GM18502 (cell line): ENCODE data around the gene DAP.
"Not testable (repeated sequence)": the region's sequence is repeated elsewhere in the genome, so short reads cannot be mapped to it uniquely, and the experiment has no call there.

Source experiments
- ATAC-seq: cut with Tn5 transposase; IDR thresholded peaks from one replicate; pipeline ENCODE4 v1.9.1; 2021; ENCODE audit warnings: mild to moderate bottlenecking; ENCODE audit not compliant: unreplicated experiment, poor library complexity

DAP gene

DNA sequence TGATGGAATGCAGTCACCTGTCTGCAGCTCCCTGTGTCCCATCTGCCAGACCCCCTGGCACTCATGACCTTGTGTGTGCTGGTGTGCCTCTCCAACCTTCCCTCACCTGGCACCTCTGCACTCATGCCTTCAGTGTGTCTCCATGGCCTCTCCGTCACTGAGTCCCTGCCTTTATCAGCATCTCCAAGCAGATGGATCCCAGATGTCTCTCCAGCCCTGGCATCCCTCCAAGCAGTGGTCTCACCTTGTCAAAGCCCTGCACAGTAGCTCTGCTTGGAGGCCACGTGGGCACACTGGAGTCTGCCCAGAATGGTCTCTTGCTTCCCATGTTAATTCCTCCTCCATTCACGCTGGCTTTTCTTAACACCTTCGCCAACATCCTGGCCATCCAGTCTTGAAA is 84.8 kb downstream of the DAP start:
- ATAC-seq = no peak

DNA sequence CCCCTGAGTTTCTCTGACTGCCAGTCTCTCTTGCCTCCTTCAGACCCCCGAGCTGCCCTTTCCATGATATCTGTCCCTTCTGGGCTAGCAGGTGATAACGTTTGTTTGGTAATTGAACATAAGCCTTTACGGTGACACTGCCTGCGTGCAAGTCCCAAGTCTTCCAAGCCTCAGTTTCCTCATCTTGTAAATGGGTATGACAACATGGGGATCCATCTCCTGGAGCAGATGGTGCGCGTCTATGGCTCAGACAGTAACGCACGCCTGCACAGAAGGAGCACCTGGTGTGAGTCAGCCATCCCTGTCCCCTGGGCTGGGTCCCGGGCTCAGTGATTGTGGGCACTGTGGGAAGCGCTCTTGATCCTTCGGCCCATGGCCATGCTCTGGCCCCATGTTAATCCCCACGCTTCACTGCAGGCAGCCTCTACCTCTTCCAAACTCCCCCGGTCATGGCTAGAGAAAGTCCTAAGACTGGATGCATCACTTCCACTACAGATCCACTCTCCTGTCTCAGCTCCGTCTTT is 85.8 kb downstream of the DAP start:
- ATAC-seq = no peak

DNA sequence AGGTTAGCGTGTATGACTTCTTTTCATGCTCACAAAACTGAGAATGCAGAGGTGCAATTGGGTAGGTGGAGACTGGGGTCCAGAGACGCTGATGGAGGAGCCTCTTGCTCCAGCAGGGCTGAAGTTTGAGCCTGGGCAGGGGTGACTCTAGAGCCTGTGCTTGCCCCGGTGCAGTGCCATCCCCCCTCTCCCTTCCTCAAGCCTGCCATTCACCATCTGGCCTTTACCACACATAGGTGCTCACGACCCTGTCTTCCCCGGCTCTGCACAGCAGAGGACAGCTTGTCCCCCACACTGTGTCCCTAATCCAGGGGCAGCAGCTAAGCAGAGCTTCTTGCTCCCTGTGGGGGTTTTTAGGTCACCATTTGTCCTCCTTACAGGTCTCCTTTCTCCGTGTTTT is 86.5 kb downstream of the DAP start:
- ATAC-seq = no peak

DNA sequence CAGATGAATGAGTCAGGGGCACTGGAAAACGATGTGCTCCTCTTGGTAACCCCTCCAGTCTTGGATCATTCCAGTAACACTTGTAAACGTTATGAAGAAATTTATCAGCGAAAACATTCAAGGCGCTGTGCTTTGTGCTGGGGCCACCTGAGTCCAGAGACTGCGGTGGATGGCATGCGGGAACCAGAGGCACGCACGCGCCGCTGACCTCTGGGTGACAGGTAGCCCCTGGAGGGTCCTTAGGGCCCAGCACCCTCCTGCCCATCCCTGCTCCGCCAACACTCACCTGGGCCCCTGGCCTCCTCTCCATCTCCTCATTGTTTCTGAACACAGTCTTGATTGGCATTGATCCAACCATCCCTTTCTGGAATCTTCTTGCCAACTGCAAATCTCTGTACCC is 86.9 kb downstream of the DAP start:
- ATAC-seq = no peak

DNA sequence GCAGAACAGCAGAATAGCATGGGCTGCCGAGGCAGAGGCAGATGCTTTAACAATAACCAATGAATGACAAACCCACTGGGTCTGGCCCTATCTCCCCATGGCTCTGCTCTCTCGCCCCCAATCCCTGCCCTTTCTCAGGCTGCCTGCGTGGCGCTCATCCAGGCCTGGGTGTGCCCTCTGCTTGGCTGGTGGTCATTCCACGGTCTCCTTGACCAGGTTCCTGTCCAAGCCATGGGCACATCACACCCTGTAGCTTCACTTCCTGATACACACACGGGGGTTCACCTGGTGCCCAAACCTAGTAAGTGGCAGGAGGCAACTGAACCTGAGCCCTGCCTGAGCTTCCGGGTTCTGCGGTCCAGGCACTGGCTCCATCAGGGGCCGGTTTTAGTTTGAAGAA is 87.6 kb downstream of the DAP start:
- no peak for ATAC-seq

DNA sequence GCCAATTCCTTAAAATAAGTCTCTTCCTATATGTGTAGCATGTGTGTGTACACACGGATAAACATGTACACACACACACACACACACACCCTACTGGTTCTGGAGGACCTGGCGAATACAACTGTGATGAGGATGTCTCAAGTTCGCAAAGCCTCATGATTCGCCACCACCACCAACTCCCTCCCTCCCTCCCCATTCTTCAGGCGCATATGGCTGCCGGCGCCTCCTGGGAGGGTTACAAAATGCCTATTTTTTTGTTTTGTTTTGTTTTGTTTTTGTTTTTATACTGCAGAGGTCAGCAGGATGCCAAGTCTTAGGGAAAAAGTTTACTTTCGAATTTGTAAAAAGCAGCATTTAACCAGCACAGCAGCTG is 88.0 kb downstream of the DAP start:
- no peak for ATAC-seq

DNA sequence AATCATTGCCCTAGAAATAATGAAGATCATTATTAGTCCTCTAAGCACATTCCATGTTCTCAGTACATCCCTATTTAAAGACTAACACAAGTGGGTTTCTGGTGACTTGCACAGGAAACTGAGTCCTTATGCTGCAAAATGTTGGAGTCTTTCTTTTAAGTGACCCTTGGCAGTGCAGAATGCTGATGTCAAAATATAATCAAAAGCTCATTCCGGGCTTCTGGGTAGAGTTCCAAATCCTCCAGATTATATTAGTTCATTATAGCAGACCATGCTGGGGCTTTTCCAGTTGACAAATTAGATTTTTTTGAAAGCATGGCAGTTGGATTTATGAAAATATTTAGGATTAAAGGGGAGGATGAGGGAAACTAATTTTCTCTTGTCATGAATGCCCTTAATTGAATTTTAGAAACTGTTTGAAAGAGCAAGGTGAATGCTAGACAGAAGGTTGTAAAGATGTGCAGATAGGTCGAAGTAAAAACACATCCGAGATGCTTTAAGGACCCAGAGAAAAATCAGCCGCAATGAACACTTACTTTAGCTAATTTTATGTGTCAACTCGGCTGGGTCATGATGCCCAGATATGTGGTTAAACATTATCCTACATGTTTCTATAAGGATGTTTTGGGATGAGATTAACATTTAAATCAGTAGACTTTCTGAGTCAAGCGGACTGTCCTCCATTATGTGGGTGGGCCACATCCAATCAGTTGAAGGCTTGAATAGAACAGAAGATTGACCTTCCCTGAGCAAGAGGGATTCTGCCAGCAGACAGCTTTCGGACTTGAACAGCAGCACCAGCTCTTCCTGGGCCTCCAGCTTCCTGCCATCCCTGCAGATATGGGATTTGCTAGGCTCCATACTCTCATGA is 88.7 kb downstream of the DAP start:
- ATAC-seq = no peak

DNA sequence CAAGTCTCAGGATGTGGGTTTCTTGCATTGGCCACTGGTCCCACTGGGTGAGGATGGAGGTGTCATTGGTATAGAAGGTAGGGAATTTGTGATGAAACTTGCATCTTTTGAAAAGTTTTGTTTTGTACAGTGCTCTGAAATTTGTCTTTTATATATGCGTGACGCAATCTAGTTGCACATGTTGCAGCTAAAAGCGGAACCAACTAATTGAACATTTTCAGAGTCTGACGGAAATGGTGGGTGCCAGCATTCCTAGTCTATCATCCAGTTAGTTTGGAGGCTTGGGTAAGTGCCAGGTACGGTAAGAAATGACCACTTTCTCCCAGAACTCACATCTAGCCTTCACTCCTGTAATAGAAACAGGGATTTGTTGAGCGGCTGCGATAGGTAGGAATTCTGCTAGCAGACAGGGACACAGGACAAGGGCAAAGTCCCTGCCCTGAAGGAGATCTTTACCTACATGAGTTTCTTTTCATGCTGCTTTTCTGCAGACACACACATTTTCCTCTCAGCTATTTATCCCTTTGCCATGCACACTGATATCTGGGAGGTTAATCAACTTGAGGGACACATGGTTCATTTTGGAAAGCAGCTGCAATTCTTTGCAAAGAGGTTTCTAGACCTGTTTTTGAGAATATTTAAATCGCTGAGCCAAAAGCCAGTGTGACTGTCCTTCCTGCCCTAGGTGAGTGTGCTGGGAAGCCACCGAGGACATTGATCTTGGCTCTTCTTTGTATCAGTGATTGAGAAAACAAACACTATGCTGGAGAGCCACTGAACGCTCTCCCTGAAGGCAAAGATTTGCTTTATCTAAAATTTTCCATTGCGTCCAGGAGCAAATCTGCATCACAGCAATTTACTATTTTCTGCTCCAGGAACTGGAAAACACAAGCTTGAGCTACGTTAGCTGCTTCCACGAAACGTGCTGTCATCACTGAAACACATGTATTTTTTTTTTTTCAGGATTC is 89.7 kb downstream of the DAP start:
- no peak for ATAC-seq

DNA sequence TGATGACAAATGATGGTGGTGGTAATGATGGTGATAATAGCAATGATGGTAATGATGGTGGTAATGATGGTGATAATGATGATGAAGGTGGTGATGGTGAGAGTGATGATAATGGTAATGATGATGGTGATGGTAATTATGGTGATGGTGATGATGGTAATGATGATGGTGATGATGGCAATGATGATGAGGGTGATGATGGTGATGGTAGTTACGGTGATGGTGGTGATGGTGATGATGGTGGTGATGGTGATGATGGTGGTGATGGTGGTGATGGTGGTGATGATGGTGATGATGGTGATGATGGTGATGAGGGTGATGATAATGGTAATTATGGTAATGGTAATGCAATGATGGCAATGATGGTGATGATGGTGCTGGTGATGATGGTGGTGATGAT is 91.1 kb downstream of the DAP start:
- ATAC-seq = no peak

DNA sequence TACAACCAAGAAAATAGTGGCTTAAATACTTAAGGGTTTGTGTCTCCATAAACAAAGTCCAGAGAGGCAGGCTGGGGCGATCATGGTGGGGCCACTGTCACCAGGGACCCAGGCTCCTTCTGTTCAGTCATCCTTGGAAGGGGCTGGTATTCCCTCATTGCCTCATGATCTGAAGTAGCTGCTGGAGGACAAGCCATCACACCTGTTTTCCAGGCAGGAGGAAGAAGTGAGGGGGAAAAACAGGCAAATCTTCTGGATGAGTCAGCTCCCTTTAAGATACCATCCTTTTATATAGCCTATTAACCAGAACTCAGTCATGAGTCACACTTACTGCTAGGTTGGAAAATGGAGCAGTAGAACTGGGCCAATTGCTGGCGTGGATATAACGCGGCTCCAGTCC is 92.3 kb downstream of the DAP start:
- ATAC-seq = no peak

DNA sequence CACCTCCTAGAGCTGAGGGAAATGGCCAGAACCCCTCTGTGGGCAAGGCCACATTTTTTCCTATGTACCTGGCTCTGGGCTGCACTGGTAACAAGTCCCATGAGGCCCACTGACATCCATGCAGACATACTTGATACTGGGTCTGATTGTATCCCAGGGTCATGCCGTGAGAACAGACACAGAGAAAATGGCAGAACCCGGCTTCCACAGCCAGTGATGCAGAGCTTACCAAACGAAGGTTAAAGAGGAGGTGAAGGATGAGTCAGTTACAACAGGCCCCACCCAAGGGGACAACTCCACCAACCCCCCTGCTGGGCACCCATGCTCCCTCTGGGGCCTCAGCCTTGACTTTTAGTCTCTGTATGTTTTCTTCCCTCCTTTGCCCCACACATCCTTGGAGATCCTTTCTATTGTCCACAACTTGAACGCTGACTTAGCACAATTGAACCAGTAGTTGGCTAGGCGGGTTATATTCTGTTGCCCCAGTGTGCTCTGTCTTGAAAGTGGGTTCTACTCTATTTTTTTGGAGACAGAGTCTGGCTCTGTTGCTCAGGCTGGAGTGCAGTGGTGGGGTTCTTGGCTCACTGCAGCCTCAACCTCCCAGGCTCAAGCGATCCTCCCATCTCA is 93.5 kb downstream of the DAP start:
- ATAC-seq = no peak

DNA sequence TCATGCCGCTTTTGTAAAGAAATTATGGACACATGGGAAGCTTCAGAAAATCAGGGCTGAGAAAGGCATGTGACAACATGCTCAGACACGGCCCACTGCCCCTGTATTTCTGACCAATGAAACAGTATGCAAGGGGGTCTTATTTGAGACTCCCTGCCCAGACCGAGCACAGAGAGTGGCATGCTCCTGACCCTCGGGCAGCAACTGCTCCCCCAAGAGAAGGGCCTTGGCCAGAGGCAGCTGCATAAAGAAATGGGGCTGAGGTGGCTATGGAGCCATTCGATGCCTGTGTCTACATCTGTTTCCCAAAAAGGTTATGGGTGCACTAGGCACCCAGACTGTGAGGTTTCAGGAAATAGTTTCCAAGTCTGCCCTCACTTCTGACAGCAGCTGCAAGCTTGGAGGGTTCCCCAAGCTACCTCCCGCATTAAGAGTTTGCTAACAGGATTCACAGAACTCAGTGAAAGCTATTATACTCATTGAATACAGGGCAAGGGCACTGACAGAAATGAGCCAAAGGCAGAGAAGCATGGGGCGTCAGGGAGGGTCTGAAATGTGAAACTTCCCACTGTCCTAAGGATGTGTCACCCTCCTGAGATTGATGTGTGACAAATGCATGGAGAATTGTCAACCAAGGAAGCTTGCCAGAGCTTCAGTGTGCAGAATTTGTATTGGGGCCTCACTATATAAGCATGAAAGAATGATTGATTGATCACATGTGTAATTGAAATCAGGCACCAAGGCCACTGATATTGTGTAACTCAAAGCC is 94.3 kb downstream of the DAP start:
- no peak for ATAC-seq

DNA sequence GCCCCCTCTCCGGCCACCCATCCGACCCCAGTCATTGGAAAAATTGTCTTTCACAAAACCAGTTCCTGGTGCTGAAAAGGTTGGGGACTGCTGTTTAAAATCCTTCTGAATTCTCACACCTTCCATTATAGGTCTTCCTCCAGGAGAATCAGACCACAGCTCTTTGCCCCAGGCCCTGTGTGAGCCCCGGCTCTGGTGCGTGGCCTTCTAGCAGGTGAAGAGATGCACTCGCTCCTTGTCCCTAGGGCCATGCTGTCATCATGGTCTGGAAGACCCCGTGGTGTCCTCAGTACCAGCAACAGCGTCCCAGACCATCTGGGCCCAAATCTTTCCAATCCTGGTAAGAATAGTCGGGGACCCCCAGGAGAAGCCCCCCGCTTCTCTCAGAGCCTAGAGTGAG is 95.2 kb downstream of the DAP start:
- no peak for ATAC-seq

DNA sequence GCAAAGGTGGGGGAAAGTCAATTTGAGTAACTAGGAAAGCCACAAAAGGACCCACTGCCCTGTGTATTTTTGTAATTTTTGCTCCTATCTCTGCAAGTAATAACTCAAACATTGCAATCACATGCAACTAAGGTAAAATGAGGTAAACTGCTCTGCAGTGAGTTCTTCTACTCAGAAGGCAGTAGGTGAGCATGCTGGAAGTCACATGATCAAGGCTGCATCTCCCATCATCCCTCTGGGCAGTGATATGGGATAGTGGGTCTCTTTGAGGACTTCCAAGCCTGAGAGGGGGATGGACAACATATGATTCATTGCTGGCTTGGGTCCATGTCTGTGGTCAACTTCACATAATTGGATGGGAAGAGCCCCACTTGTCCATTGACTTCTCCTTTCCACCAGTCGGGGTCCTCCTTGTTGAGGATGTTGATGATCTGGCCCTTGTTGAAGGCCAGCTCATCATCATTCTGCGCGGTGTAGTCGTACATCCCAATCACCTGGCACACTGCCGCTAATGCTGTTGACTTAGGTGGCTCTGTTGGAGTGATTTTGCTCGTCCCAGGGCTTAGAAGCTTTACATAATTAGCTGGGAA is 96.8 kb downstream of the DAP start:
- not testable (repeated sequence) for ATAC-seq

DNA sequence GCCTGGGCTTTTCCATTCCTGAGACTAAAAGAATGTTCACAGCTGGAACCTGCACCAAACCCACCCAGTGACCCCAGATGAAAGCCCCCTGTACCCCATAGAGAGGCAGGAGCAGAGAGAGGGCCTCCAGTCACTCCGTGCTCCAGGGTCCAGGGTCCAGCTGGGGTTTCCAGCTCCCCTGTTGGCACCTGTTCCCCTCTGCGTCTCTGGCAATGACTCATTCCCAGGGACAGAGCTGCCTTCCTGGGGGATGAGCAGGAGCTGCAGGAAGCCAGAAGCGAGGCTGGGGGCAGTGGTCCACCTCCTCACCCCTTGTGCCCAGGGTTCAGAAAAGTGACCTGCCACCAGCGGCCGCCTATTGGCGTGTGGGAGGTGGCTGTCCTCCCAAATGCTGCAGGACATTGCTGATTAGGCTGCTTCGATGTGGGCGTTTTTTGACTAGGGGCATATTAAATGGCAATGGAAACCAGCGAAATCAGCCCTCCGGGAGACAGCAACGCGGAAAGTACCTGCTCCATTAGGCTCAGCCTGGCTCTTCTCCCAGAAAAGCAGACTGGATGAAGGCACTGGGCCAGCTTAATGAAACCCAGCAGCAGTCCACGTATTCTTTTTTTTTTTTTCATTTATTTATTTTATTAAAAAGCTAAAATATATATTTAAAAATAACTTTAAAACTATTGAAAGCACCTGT is 97.4 kb downstream of the DAP start:
- no peak for ATAC-seq

DNA sequence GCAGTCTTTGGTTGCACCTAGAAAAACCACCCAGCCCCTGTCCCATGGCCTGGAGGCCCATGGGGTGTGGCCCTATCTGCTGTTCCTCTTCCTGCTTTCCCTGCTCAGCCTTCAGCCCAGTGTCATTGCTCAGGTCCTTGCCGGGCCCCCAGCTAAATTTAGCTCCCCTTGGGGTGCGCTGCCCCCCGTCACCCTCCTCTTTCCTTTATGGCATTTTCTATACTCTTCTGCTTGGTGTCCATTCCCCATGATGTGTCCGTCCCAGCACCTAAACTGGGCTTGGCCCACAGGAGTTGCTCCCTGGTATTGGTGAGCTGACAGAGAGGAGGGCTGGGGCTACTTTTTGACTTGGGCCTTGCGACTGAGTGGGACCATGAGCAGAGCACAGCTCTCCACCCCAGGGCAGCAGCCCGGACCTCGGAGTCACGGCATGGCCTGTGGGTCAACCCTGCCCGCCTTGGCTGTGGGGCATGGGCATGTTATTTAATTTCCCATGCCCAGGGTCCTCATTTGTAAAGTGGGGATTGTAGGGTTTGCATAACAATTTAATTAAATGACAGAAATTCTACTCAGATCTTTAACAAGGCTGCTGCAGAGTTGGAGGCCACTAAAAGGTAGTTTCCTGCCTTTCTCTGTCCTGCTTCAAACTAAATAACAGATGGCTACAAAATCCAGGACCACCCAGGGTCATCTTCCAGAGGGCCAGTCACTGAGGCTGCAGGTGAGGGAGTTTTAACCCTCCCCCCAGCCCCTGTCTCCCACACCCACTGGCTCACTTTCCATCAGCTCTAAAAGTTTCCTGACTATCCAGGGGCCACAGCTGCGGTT is 98.2 kb downstream of the DAP start:
- no peak for ATAC-seq

DNA sequence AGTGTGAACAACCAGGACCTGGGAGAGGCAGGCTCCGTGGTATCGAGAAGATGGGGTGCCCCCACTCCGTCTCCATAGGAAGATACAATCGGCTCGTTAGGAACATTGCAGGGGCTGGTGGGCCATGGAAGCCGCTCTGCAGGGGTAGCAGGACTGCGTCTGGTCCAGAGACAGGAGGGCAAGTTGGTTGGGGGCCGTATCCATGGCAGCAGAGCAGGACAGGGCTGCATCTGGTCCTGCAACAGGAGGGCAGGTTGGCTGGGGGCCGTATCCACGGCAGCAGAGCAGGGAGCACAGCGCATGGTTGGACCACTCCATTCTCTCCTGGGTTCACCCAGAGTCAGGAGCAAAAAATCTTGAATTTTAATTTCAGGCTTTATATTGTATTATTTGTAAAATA is 99.0 kb downstream of the DAP start:
- ATAC-seq = no peak

DNA sequence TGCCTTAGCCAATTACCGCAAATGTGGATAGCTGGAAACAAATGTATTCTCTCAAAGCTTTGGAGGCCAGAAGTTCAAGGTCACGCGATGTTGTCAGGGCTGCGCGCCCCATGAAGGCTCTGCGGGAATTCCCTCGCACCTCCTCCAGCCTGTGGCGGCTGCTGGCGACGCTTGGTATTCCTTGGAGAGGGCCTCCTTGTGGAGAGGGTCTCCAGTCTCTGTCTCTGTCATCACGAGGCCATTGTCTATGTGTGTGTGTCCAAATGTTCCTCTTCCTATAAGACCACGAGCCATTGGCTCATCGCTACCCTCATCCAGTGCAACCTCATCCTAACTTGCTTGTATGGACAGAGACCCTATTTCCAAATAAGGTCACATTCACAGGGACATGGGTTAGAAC is 99.6 kb downstream of the DAP start:
- ATAC-seq = no peak
